ENCODE data around the gene RPL19.

RPL19 gene

DNA sequence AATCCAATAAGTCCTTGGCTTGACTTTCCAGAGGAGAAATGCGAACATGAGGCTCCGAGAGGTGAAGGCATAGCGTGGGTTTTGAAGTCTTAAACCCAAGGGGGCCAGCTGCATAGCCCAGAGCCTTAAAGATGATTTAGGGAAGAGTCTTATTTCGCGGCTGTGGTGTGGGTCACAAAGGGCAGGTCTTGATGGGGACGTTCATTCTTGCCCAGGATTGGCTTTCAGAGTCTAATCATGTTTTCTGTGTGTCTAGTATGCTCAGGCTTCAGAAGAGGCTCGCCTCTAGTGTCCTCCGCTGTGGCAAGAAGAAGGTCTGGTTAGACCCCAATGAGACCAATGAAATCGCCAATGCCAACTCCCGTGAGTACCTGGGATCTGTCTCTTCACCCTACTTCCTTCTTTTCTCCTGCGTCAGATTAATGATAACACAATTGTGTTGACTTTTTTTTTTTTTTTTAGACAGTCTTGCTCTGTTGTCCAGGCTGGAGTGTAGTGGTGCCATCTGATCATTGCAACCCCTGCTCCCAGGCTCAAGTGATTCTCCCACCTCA lies 951 bp downstream of the RPL19 start:
- TF ChIP-seq, protein P1, sequence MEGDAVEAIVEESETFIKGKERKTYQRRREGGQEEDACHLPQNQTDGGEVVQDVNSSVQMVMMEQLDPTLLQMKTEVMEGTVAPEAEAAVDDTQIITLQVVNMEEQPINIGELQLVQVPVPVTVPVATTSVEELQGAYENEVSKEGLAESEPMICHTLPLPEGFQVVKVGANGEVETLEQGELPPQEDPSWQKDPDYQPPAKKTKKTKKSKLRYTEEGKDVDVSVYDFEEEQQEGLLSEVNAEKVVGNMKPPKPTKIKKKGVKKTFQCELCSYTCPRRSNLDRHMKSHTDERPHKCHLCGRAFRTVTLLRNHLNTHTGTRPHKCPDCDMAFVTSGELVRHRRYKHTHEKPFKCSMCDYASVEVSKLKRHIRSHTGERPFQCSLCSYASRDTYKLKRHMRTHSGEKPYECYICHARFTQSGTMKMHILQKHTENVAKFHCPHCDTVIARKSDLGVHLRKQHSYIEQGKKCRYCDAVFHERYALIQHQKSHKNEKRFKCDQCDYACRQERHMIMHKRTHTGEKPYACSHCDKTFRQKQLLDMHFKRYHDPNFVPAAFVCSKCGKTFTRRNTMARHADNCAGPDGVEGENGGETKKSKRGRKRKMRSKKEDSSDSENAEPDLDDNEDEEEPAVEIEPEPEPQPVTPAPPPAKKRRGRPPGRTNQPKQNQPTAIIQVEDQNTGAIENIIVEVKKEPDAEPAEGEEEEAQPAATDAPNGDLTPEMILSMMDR (IDR thresholded peaks at IDR 0.05; ENCODE audit: extremely low read depth, insufficient read depth, missing control alignments), result no peak
- in situ Hi-C loops (cut with MboI; ENCODE audit: low pct_unique_long_range_greater_than_20kb, low sequenced_read_pairs, unreplicated experiment), result no loop called here
- DNase-seq (ENCODE audit: low spot score), result no peak

DNA sequence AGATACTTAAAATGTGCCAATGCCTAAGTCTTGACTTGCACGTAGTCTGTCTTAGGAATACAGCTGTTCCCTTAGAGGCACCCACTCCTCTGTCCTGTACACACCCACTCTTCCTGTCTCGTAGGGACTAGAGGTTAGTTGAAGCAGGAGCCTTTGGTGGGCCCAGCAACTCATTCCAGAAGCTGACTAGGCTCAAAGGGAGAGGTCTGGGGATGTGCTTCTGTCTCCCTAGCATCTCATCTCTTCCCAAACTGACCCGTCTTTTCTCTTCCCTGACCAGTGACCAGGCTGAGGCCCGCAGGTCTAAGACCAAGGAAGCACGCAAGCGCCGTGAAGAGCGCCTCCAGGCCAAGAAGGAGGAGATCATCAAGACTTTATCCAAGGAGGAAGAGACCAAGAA lies 4.2 kb downstream of the RPL19 start:
- no peak for DNase-seq (ENCODE audit: low spot score)
- in situ Hi-C loops (cut with MboI; ENCODE audit: low pct_unique_long_range_greater_than_20kb, low sequenced_read_pairs, unreplicated experiment), result no loop called here
- TF ChIP-seq, protein P1 (IDR thresholded peaks at IDR 0.05; ENCODE audit: extremely low read depth, insufficient read depth, missing control alignments), result no peak

DNA sequence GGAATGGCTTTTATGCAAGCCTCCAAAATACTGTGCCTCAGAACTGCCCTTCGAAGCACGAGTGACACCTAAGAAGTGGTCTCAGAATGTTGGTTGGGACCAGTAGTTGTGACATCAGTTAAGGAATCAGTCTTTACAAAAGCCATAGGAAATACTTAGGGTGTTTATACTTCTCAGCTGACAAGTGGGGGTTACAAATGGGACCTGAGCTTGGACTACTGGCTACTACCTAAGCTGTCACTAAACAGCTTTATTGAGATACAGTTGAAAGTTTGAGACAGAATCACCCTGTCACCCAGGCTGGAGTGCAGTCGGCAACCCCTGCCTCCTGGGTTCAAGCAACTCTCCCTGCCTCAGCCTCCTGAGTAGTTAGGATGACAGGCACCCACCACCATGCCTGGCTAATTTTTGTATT lies 5.0 kb downstream of the RPL19 start:
- TF ChIP-seq, protein P1 (IDR thresholded peaks at IDR 0.05; ENCODE audit: extremely low read depth, insufficient read depth, missing control alignments), result no peak
- in situ Hi-C loops (cut with MboI; ENCODE audit: low pct_unique_long_range_greater_than_20kb, low sequenced_read_pairs, unreplicated experiment), result no loop called here
- DNase-seq (ENCODE audit: low spot score), result no peak

DNA sequence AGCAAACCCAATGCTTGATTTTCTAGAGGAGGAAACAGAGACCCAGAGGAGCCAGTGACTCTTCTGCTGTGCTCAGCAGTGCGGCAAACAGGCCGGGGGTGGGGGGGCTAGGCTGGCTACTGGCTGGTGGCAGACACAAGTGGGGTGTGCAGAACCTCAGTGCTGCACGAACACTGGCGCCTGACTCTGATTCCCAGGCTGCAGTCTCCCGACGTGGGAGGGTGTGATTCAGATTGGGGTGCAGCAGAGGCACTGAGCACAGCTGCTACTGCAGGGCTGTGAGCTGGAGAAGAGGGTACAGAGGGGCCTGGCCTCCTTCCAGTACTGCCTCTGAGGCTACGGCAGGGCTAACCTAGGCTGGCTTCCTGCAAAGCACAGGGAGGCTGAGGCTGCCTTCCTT lies 8.1 kb downstream of the RPL19 start:
- TF ChIP-seq, protein P1 (IDR thresholded peaks at IDR 0.05; ENCODE audit: extremely low read depth, insufficient read depth, missing control alignments), result no peak
- DNase-seq (ENCODE audit: low spot score), result no peak
- in situ Hi-C loops (cut with MboI; ENCODE audit: low pct_unique_long_range_greater_than_20kb, low sequenced_read_pairs, unreplicated experiment), result no loop called here

DNA sequence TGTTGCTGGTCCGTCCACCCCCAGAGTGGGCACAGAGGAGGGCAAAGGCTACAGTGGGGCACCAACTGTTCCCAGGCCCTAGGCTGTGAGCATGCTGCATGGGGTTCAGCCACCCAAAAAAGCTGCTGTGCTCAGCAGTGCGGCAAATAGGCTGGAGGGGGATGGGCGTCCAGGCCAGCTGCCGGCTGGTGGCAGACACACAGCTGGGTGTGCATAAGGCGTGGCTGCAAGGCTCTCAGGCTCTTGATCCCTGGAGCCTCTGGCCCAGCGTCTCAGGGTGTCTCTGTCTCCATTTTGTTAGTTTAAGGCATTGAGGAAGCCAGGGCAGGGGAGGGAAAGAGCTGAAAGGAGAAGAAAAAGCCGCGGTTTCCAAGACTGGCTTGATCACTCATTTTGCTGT lies 8.8 kb downstream of the RPL19 start:
- in situ Hi-C loops (cut with MboI; ENCODE audit: low pct_unique_long_range_greater_than_20kb, low sequenced_read_pairs, unreplicated experiment), result no loop called here
- DNase-seq (ENCODE audit: low spot score), result peak; percentile 76
- TF ChIP-seq, protein P1 (IDR thresholded peaks at IDR 0.05; ENCODE audit: extremely low read depth, insufficient read depth, missing control alignments), result no peak

DNA sequence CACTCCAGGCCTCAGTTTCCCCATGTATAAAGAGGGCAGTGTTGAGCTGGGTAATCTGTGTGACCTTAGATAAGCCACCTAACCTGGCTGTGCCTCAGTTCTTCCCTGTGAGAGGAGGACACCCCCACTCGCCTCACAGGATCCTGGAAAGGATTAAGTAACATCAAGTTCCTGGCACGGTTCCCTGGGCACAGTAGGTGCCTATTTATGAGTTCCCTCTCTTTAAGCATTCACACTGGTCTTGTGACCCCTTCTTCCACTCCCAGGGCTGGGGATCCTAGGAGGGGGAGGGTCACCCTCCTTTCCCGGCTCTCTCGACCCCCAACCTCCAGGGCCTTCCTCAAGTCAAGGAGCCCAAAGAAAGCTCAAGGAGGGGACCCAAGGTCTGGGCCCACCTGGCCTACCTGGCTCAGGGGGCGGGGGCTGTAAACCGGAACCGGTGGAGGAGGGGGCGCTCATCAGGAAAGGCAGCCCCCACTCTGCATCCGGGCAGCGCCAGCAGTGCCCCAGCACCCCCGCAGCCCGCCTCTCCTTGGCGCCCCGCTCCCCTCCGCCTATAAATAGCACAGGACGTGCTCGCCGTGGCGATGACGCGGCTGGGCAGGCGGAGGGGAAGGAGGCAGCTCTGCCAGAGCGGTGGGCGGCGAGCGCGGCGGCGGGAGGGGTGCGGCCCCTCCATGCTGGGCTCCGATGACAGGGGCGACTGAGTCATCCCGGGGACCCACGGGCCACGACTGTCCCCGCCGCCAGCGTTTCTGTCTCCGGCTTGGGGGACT lies 9.4 kb downstream of the RPL19 start:
- in situ Hi-C loops (cut with MboI; ENCODE audit: low pct_unique_long_range_greater_than_20kb, low sequenced_read_pairs, unreplicated experiment), result no loop called here
- TF ChIP-seq, protein P1 (IDR thresholded peaks at IDR 0.05; ENCODE audit: extremely low read depth, insufficient read depth, missing control alignments), result no peak
- no peak for DNase-seq (ENCODE audit: low spot score)

Data from GM13977 (cell line).